ENCODE results near the gene PCDHA5.
A peak's percentile ranks its signal among the peaks of the same experiment; 100 is the strongest.
"Not testable (repeated sequence)": the region's sequence is repeated elsewhere in the genome, so short reads cannot be mapped to it uniquely, and the experiment has no call there.

PCDHA5 gene

DNA sequence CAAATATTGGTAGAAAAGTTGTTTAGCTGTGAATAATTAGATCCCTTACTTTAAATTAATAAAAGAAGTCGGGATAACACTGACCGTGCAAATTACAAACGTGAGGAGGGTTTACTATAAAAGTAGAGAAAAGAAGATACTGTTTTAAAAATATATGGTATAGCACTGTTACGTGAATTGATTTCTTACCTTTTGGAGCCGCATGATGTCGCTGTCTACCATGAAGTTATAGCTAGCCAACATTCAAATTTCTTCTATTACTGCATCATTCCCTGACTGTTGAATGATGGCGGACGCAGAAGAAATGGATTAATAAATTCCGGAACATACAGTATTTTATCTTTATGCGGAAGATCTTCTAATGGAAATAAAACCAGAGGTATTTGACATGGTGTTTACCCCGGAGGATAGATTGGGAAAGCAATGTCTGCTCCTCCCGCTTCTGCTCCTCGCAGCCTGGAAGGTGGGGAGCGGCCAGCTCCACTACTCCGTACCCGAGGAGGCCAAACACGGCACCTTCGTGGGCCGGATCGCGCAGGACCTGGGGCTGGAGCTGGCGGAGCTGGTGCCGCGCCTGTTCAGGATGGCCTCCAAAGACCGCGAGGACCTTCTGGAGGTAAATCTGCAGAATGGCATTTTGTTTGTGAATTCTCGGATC is 6.4 kb downstream of the PCDHA5 start, which contains the start of gene PCDHA6:
TSS of gene PCDHA6 (plus strand) at position 257 of the 658 bp plus-strand sequence. CDS start at position 389, 132 bp downstream.
- DNase-seq: no peak

DNA sequence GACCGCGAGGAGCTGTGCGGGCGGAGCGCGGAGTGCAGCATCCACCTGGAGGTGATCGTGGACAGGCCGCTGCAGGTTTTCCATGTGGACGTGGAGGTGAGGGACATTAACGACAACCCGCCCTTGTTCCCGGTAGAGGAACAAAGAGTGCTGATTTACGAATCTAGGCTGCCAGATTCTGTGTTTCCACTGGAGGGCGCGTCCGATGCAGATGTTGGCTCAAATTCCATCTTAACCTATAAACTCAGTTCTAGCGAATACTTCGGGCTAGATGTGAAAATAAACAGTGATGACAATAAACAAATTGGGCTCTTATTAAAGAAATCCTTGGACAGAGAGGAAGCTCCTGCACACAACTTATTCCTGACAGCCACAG is 6.9 kb downstream of the PCDHA5 start:
- DNase-seq: no peak

DNA sequence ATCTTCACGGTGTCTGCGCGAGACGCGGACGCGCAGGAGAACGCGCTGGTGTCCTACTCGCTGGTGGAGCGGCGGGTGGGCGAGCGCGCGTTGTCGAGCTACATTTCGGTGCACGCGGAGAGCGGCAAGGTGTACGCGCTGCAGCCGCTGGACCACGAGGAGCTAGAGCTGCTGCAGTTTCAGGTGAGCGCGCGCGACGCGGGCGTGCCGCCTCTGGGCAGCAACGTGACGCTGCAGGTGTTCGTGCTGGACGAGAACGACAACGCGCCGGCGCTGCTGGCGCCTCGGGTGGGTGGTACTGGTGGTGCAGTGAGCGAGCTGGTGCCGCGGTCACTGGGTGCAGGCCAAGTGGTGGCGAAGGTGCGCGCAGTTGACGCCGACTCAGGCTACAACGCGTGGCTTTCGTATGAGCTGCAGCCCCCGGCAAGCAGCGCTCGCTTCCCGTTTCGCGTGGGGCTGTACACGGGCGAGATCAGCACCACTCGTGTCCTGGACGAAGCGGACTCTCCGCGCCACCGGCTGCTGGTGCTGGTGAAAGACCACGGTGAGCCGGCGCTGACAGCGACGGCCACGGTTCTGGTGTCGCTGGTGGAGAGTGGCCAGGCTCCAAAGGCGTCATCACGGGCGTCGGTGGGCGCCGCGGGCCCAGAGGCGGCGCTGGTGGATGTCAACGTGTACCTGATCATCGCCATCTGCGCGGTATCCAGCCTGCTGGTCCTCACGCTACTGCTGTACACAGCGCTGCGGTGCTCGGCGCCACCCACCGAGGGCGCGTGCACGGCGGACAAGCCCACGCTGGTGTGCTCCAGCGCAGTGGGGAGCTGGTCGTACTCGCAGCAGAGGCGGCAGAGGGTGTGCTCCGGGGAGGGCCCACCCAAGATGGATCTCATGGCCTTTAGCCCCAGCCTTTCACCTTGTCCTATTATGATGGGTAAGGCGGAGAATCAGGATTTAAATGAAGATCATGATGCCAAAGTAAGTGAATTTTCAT is 8.4 kb downstream of the PCDHA5 start:
- not testable (repeated sequence) for DNase-seq

DNA sequence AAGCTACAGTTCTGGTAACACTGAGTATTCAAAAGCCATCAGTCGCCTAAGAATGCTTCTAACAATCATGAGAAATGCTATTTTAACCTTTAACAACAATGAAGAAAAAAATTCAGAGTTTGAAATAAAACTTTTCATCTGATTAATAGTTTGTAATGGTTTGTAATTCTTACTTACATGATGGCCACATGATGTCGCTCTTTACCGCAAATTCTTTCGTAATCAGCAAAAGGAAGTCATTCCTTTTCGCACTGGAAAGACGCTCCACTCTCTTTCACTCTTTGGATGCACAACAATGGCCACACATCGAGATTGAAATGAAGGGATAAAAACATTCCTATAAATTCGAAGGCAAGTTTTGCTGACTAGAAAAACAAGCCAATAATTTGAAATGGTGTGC is 12.6 kb downstream of the PCDHA5 start, which contains the start of gene PCDHA7:
TSS of gene PCDHA7 (plus strand) at position 277 of the 400 bp plus-strand sequence. CDS start at position 392, 115 bp downstream.
- peak; percentile 6 for DNase-seq

DNA sequence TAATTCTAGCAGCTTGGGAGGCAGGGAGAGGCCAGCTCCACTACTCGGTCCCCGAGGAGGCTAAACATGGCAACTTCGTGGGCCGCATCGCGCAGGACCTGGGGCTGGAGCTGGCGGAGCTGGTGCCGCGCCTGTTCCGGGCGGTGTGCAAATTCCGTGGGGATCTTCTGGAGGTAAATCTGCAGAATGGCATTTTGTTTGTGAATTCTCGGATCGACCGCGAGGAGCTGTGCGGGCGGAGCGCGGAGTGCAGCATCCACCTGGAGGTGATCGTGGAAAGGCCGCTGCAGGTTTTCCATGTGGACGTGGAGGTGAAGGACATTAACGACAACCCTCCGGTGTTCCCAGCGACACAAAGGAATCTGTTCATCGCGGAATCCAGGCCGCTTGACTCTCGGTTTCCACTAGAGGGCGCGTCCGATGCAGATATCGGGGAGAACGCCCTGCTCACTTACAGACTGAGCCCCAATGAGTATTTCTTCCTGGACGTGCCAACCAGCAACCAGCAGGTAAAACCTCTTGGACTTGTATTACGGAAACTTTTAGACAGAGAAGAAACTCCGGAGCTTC is 13.1 kb downstream of the PCDHA5 start:
- DNase-seq: not testable (repeated sequence)

DNA sequence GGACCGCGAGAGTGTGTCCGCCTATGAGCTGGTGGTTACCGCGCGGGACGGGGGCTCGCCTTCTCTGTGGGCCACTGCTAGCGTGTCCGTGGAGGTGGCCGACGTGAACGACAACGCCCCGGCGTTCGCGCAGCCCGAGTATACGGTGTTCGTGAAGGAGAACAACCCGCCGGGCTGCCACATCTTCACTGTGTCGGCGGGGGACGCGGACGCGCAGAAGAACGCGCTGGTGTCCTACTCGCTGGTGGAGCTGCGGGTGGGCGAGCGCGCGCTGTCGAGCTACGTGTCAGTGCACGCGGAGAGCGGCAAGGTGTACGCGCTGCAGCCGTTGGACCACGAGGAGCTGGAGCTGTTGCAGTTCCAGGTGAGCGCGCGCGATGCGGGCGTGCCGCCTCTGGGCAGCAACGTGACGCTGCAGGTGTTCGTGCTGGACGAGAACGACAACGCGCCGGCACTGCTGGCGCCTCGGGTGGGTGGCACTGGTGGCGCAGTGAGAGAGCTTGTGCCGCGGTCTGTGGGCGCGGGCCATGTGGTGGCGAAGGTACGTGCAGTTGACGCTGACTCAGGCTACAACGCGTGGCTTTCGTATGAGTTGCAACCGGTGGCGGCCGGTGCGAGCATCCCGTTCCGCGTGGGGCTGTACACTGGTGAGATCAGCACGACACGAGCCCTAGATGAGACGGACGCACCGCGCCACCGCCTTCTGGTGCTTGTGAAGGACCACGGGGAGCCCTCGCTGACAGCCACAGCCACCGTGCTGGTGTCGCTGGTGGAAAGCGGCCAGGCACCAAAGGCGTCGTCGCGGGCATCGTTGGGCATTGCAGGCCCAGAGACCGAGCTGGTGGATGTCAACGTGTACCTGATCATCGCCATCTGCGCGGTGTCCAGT is 14.5 kb downstream of the PCDHA5 start:
- no peak for DNase-seq

DNA sequence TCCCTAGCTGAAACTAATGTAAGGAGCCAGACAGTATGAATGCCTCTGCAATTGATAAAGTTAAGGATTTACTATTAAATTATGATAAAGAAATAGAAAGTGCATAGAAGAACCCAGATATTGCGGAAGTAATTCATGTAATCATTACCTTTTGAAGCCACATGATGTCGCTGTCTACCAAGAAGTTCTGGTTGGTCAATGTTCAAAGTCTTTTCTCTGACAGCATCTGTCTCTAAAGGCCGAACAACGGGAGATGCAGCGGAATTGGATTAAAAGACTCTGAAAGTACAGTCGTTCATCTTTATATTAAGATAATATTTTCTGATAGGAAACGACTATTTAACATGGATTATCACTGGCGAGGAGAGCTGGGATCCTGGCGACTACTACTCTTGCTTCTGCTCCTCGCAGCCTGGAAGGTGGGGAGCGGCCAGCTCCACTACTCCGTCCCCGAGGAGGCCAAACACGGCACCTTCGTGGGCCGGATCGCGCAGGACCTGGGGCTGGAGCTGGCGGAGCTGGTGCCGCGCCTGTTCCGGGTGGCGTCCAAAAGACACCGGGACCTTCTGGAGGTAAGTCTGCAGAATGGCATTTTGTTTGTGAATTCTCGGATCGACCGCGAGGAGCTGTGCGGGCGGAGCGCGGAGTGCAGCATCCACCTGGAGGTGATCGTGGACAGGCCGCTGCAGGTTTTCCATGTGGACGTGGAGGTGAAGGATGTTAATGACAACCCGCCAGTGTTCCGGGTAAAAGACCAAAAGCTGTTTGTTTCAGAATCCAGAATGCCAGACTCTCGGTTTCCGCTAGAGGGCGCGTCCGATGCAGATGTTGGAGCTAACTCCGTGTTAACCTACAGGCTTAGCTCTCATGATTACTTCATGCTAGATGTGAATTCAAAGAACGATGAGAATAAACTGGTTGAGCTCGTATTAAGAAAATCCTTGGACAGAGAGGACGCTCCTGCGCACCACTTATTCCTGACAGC is 19.9 kb downstream of the PCDHA5 start, which contains the start of gene PCDHA8:
TSS of gene PCDHA8 (plus strand) at position 210 of the 985 bp plus-strand sequence. CDS start at position 345, 135 bp downstream.
- peak; percentile 19 for DNase-seq

DNA sequence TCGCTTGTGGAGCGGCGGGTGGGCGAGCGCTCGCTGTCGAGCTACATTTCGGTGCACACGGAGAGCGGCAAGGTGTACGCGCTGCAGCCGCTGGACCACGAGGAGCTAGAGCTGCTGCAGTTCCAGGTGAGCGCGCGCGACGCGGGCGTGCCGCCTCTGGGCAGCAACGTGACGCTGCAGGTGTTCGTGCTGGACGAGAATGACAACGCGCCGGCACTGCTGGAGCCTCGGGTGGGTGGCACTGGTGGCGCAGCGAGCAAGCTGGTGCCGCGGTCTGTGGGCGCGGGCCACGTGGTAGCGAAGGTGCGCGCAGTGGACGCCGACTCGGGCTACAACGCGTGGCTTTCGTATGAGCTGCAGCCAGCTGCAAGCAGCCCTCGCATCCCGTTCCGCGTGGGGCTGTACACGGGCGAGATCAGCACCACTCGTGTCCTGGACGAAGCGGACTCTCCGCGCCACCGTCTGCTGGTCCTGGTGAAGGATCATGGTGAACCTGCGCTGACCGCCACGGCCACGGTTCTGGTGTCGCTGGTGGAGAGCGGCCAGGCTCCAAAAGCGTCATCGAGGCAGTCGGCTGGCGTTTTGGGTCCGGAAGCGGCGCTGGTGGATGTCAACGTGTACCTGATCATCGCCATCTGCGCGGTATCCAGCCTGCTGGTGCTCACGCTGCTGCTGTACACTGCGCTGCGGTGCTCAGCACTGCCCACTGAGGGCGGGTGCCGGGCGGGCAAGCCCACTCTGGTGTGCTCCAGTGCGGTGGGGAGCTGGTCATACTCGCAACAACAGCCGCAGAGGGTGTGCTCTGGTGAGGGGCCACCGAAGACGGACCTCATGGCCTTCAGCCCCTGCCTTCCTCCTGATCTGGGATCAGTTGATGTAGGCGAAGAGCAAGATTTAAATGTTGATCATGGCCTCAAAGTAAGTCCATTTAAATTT is 21.7 kb downstream of the PCDHA5 start:
- no peak for DNase-seq

DNA sequence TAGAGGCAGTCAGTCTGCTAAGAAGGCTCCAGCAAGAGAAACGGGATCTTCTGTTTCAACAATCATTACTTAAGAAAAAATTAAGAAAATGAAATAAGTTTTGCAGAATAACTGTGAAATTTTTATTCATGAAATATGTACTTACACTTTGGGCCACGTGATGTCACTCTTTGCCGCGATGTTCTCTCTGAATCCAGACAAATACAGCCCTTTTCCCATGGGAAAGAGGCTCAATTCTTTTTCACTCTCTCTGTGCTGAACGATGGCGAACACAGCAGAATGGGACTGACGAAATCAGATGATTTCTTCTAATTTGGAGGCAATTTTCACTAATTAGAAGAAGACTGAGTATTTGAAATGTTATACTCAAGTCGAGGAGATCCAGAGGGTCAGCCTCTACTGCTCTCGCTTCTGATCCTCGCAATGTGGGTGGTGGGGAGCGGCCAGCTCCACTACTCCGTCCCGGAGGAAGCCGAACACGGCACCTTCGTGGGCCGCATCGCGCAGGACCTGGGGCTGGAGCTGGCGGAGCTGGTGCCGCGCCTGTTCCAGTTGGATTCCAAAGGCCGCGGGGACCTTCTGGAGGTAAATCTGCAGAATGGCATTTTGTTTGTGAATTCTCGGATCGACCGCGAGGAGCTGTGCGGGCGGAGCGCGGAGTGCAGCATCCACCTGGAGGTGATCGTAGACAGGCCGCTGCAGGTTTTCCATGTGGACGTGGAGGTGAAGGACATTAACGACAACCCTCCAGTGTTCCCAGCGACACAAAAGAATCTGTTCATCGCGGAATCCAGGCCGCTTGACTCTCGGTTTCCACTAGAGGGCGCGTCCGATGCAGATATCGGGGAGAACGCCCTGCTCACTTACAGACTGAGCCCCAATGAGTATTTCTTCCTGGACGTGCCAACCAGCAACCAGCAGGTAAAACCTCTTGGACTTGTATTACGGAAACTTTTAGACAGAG is 27.0 kb downstream of the PCDHA5 start, which contains the start of gene PCDHA9:
TSS of gene PCDHA9 (plus strand) at position 244 of the 964 bp plus-strand sequence. CDS start at position 358, 114 bp downstream.
- DNase-seq: not testable (repeated sequence)

DNA sequence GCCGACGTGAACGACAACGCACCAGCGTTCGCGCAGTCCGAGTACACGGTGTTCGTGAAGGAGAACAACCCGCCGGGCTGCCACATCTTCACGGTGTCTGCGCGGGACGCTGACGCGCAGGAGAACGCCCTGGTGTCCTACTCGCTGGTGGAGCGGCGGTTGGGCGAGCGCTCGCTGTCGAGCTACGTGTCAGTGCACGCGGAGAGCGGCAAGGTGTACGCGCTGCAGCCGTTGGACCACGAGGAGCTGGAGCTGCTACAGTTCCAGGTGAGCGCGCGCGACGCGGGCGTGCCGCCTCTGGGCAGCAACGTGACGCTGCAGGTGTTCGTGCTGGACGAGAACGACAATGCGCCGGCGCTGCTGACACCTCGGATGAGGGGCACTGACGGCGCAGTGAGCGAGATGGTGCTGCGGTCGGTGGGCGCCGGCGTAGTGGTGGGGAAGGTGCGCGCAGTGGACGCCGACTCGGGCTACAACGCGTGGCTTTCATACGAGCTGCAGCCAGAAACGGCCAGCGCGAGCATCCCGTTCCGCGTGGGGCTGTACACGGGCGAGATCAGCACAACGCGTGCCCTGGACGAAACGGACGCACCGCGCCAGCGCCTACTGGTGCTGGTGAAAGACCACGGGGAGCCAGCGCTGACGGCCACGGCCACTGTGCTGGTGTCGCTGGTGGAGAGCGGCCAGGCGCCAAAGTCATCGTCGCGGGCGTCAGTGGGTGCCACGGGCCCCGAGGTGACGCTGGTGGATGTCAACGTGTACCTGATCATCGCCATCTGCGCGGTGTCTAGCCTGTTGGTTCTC is 28.6 kb downstream of the PCDHA5 start:
- not testable (repeated sequence) for DNase-seq

DNA sequence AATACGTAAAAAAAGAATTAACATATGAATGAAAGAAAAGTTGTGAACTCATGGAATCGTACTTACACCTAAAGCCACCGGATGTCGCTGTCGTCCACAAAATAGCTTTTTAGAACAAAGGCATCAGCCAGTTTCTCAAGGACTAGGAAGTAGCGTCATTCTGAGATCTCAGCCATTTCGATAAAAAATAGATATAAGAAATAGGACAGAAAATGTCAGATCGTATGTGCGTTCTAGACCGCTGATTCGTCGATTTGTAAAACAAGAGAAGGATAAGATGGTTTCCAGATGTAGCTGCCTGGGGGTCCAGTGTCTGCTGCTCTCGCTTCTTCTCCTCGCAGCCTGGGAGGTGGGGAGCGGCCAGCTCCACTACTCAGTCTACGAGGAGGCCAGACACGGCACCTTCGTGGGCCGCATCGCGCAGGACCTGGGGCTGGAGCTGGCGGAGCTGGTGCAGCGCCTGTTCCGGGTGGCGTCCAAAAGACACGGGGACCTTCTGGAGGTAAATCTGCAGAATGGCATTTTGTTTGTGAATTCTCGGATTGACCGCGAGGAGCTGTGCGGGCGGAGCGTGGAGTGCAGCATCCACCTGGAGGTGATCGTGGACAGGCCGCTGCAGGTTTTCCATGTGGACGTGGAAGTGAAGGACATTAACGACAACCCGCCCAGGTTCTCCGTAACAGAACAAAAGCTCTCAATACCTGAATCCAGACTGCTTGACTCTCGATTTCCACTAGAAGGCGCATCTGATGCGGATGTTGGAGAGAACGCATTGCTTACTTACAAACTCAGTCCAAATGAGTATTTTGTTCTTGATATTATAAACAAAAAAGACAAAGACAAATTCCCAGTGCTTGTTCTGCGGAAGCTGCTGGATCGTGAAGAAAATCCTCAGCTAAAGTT is 34.6 kb downstream of the PCDHA5 start, which contains the start of gene PCDHA10:
TSS of gene PCDHA10 (plus strand) at position 126 of the 903 bp plus-strand sequence. CDS start at position 278, 152 bp downstream.
- DNase-seq: no peak

DNA sequence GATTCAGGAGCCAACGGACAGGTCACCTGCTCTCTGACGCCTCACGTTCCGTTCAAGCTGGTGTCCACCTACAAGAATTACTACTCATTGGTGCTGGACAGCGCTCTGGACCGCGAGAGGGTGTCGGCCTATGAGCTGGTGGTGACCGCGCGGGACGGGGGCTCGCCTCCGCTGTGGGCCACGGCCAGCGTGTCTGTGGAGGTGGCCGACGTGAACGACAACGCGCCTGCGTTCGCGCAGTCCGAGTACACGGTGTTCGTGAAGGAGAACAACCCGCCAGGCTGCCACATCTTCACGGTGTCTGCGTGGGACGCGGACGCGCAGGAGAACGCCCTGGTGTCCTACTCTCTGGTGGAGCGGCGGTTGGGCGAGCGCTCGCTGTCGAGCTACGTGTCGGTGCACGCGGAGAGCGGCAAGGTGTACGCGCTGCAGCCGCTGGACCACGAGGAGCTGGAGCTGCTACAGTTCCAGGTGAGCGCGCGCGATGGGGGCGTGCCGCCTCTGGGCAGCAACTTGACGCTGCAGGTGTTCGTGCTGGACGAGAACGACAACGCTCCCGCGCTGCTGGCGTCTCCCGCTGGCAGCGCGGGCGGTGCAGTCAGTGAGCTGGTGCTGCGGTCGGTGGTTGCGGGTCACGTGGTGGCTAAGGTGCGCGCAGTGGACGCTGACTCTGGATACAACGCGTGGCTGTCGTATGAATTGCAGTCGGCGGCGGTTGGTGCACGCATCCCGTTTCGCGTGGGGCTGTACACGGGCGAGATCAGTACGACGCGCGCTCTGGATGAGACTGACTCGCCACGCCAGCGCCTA is 36.0 kb downstream of the PCDHA5 start:
- DNase-seq: no peak

DNA sequence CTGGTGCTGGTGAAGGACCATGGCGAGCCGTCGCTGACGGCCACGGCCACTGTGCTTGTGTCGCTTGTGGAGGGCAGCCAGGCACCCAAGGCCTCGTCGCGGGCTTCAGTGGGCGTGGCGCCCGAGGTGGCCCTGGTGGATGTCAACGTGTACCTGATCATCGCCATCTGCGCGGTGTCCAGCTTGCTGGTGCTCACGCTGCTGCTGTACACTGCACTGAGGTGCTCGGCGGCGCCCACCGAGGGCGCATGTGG is 36.5 kb downstream of the PCDHA5 start:
- no peak for DNase-seq

DNA sequence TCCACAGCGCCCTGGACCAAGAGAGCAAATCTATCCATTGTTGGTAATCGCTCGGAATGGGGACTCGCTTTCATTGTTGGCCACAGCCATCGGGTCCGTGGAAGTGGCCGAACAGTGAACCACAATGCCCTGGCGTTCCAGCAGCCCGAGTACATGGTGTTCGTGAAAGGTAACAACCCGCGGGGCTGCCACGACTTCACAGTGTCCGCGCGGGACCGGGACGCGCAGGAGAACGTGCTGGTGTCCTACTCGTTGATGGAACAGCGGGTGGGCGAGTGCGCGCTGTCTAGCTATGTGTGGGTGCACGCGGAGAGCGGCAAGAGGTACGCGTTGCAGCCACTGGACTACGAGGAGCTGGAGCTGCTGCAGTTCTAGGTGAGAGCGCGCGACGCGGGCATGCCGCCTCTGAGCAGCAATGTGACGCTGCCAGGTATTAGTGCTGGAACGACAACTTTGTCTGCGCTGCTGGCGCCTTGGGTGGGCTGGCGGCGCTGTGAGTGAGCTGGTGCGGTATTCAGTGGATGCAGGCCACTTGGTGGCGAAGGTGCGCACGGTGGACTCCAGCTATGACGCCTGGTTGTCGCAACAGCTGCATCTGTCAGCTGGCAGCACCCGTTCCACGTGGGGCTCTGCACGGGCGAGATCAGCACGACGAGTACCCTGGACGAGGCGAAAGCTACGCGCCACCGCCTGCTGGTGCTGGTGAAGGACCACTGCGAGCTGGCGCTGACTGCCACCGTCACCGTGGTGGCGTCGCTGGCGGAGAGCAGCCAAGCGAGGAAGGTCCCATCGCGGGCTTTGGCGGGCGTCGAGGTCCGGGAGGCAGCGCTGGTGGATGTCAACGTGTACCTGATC is 41.3 kb downstream of the PCDHA5 start:
- no peak for DNase-seq

Data from hematopoietic multipotent progenitor cell treated with erythropoietin and hydrocortisone succinate and interleukin-3 and kit ligand, for 6 days (in vitro differentiated cells).